ENCODE data around the gene GFRA1.

Gene GFRA1

DNA sequence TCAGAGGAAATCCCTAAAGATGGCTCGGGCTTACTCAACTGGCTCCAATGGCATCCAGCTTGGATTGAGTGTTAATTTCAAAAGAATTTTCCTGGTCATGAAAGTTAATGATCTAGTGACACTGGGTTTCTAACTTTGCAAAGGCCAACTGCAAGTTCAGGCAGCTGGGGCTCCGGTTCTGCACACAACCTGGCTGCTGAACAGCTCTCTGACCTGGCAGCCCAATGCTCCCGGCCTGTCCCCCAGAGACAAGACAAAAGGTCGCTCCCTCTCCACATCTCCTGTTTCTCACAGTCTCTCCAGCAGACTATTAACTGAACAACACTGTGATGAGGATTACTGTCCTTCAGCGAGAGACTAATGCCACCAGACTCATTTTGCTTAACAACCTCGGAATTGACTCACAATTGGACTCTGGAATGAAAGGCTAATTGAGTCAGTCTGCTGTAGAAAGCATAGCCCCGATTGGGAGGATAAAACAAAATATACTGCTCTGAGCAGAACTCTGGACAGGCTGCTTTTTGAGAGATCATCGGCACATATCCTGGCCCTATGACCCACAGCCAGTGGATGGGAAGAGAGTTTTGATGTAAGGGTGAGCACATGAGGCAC is 174.5 kb downstream of the GFRA1 start:
- Histone ChIP-seq H3K4me1 (ENCODE audit: control insufficient read depth, insufficient read depth, low read length) (no peaks in the 10 kb centered on the region), H3K9me3 (ENCODE audit: control insufficient read depth, low read length) (no peaks in the 10 kb centered on the region), H3K4me3 (ENCODE audit: low read length) (no peak overlapping the region), H3K9ac (ENCODE audit: low read length) (no peak overlapping the region), H3K36me3 (ENCODE audit: control insufficient read depth, insufficient read depth, low read length) (no peaks in the 10 kb centered on the region), H3K27me3 (ENCODE audit: control insufficient read depth, insufficient read depth, low read length) (no peaks in the 10 kb centered on the region)

DNA sequence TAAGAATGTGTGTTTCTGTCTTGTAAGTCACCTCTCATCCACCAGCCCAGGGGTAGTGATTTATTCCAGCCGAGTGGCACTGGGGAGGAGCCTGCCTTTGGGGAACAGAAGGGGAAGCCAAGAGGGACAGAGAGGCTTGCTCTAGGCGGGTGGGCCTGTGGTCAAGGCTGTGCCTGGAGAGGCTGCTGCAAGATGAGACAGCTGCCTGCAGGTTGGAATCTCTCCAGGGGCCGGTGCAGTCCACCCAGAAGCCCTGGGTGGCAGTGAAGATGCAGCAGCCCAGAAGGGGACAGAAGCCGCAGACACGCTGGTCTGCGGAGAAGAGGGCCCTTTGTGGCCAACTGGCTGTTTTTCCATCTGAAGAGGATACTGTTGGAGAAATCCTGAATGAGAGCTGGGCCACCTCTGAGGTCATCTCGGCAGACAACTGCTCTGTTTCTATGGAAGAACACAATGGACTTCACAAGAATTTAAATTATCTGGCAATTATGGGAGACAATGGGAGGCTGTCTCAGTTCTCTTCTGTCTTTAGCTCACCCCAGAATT is 175.7 kb downstream of the GFRA1 start:
- Histone ChIP-seq H3K9me3 (ENCODE audit: control insufficient read depth, low read length) (no peaks in the 10 kb centered on the region), H3K9ac (ENCODE audit: low read length) (no peak overlapping the region), H3K27me3 (ENCODE audit: control insufficient read depth, insufficient read depth, low read length) (no peaks in the 10 kb centered on the region), H3K36me3 (ENCODE audit: control insufficient read depth, insufficient read depth, low read length) (no peaks in the 10 kb centered on the region), H3K4me1 (ENCODE audit: control insufficient read depth, insufficient read depth, low read length) (no peaks in the 10 kb centered on the region), H3K4me3 (ENCODE audit: low read length) (no peak overlapping the region)

DNA sequence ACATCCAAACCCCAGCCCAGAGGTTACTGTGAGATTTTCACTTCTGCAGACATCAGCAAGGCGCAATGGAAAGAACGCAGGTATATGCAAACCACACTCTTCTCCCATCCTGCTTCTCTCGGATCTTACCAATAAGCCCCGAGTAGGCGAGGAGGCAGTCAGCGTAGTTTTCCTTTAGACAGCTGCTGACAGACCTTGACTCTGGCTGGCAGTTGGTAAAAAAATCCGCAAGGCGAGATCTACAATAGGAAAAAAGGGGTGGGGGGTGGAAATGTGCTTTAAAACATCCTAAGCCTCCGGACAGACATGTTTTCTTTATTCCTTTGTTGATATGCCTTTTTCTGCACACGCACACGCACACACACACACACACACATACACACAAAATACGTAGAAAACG is 176.5 kb downstream of the GFRA1 start:
- Histone ChIP-seq H3K9me3 (ENCODE audit: control insufficient read depth, low read length) (no peaks in the 10 kb centered on the region), H3K27me3 (ENCODE audit: control insufficient read depth, insufficient read depth, low read length) (no peaks in the 10 kb centered on the region), H3K9ac (ENCODE audit: low read length) (no peak overlapping the region), H3K4me3 (ENCODE audit: low read length) (no peak overlapping the region), H3K4me1 (ENCODE audit: control insufficient read depth, insufficient read depth, low read length) (no peaks in the 10 kb centered on the region), H3K36me3 (ENCODE audit: control insufficient read depth, insufficient read depth, low read length) (no peaks in the 10 kb centered on the region)

DNA sequence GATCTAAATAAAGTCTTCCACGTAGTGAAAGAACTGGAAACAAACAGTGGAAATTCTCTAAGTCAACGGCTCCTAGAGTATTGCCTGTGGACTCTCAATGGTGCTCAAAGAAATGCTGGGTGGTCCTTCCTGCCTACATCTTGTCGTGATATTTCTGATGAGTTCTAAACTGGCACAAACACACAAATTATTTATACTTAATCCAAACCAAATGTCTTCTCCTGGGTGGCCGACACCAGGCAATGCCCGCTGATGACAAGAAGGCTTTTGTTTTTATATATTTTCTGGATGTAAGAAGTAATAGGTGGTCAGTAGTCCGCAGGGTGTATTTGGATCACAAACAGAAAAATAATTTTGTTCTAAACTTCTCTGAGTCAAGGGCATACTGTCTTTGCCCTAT is 178.7 kb downstream of the GFRA1 start:
- Histone ChIP-seq H3K9me3 (ENCODE audit: control insufficient read depth, low read length) (no peaks in the 10 kb centered on the region), H3K27me3 (ENCODE audit: control insufficient read depth, insufficient read depth, low read length) (no peaks in the 10 kb centered on the region), H3K4me1 (ENCODE audit: control insufficient read depth, insufficient read depth, low read length) (no peaks in the 10 kb centered on the region), H3K4me3 (ENCODE audit: low read length) (no peak overlapping the region), H3K9ac (ENCODE audit: low read length) (no peak overlapping the region), H3K36me3 (ENCODE audit: control insufficient read depth, insufficient read depth, low read length) (no peaks in the 10 kb centered on the region)

DNA sequence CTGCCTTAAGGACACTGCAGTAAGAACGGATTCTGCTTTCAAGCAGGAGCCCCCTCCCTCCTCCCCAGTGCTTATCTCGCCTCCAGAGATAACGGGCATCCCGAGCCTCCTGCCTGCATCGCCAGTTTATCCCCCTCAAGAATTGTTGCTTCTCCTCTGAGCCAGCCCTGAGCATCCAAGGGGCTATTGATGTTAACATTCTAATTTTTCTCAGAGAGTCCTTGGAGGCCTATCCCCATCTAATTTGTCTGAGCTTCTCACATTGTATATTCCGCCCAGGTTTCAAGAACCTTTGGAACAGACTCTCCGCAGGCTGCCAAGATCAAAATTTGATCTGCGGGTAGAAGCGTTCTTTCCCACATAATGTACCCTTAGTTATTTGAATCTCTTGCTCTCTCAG is 180.0 kb downstream of the GFRA1 start:
- Histone ChIP-seq H3K9ac (ENCODE audit: low read length) (no peak overlapping the region), H3K27me3 (ENCODE audit: control insufficient read depth, insufficient read depth, low read length) (no peaks in the 10 kb centered on the region), H3K9me3 (ENCODE audit: control insufficient read depth, low read length) (no peaks in the 10 kb centered on the region), H3K4me1 (ENCODE audit: control insufficient read depth, insufficient read depth, low read length) (no peaks in the 10 kb centered on the region), H3K36me3 (ENCODE audit: control insufficient read depth, insufficient read depth, low read length) (no peaks in the 10 kb centered on the region), H3K4me3 (ENCODE audit: low read length) (no peak overlapping the region)

DNA sequence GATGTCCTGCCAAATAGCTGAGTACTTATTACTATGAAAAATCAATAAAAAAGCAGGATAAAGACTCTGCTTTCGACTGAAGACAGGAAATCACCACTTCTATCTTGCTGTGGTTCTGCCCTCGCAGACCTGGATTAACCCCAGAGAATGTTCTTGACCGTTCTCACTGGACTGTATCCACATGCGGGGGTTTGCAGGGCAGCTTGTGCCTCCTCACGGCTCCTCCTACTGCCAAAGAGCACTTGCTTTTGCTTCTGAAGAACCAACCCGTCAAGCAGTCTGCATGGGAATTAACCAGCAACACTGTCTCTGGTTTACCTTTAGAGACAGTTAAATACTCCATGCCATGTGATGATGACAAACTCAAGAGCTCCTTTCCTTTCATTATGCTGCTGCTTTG is 184.0 kb downstream of the GFRA1 start:
- Histone ChIP-seq H3K27me3 (ENCODE audit: control insufficient read depth, insufficient read depth, low read length) (no peaks in the 10 kb centered on the region), H3K4me1 (ENCODE audit: control insufficient read depth, insufficient read depth, low read length) (peaks cover 6% of the 10 kb centered on the region), H3K4me3 (ENCODE audit: low read length) (no peak overlapping the region), H3K36me3 (ENCODE audit: control insufficient read depth, insufficient read depth, low read length) (no peaks in the 10 kb centered on the region), H3K9ac (ENCODE audit: low read length) (no peak overlapping the region), H3K9me3 (ENCODE audit: control insufficient read depth, low read length) (no peaks in the 10 kb centered on the region)

DNA sequence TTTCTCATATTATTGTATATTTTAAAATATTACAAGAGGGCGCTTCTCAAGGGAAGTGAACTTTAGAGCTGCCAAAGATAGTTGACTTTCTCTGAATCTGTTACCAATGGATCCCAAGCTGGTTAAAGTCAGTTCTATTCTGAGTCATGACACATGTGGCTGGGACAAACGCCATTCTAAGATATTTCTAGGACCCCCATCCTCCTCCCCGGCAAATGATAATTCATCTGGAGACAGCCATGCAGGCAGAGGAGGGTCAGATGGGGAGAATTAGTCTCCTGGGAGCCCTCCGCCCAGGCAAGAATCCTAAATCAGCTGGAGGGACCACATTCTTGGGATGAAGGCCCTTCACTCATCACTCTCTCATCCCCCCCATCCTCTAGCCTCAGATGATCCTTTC is 187.7 kb downstream of the GFRA1 start:
- Histone ChIP-seq H3K9me3 (ENCODE audit: control insufficient read depth, low read length) (no peaks in the 10 kb centered on the region), H3K4me1 (ENCODE audit: control insufficient read depth, insufficient read depth, low read length) (peaks cover 6% of the 10 kb centered on the region), H3K9ac (ENCODE audit: low read length) (no peak overlapping the region), H3K36me3 (ENCODE audit: control insufficient read depth, insufficient read depth, low read length) (no peaks in the 10 kb centered on the region), H3K4me3 (ENCODE audit: low read length) (no peak overlapping the region), H3K27me3 (ENCODE audit: control insufficient read depth, insufficient read depth, low read length) (no peaks in the 10 kb centered on the region)

DNA sequence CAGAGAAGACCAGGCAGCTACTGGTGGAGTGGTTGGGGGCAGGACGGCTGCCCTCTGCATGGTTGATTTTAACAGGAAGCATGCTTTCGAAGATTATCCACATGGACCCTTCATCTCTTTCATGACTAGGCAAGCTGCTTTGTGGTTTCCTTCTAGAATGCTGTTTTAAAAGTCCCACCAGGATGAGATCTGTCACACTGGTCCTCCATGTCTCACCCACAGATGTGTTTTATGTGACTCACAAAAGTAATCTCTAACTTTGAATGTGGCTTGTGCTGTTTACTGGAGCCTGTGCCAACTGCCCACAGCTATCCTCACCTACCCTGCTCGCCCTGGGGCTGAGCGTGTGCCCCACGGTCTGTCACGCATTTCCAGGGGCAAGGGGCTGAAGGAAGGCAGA is 188.8 kb downstream of the GFRA1 start:
- Histone ChIP-seq H3K9ac (ENCODE audit: low read length) (no peak overlapping the region), H3K9me3 (ENCODE audit: control insufficient read depth, low read length) (no peaks in the 10 kb centered on the region), H3K4me3 (ENCODE audit: low read length) (no peak overlapping the region), H3K27me3 (ENCODE audit: control insufficient read depth, insufficient read depth, low read length) (no peaks in the 10 kb centered on the region), H3K36me3 (ENCODE audit: control insufficient read depth, insufficient read depth, low read length) (no peaks in the 10 kb centered on the region), H3K4me1 (ENCODE audit: control insufficient read depth, insufficient read depth, low read length) (peaks cover 6% of the 10 kb centered on the region)

DNA sequence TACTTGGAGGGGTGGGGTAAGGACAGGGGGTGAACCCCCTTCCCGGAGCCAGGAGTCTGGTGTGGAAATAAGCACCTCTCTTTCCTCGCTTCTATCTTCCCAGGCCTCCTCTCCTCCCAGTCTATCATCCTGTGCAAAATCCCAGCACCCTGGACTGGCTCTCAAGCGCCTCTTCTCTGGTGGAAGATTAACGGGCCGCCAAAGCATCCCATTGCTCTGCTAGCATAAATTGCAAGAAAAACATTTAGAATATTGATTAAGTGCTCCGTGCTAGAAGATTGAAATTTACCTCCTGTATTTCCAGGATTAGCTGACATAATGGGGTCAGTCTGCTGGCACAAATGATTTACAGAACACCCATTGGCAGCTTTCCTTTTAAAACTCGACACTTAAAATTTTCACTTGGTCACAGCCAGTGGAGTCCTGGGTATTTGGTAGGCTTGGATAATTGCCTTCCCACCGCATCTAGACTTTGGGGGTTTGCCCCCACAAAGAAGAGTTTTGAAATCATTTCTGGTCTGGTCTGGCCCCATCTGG is 189.7 kb downstream of the GFRA1 start:
- peaks cover 6% of the 10 kb centered on the region for H3K4me1 ChIP-seq (ENCODE audit: control insufficient read depth, insufficient read depth, low read length)
- H3K9me3 ChIP-seq (ENCODE audit: control insufficient read depth, low read length) = no peaks in the 10 kb centered on the region
- no peaks in the 10 kb centered on the region for H3K36me3 ChIP-seq (ENCODE audit: control insufficient read depth, insufficient read depth, low read length)
- H3K27me3 ChIP-seq (ENCODE audit: control insufficient read depth, insufficient read depth, low read length) = no peaks in the 10 kb centered on the region
- no peak overlapping the region for H3K4me3 ChIP-seq (ENCODE audit: low read length)
- no peak overlapping the region for H3K9ac ChIP-seq (ENCODE audit: low read length)

DNA sequence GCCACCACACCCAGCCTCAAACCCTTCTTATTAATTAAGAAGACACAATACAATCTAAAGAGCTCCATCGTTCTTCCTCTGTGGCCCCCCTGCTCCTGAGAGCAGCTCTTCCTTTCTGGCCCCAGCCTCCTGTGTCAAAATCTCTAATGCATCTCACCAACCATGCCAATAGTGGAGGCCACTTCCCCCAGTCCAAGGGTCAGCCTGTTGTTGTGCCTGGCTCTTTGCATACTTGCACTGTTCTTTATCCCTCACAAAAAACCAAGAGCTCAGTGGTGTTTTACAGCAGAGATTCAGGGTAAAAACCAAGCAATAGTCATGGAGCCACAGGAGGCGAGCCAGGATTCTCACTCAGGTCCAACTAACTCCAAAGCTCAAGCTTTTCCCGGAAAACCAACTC is 190.2 kb downstream of the GFRA1 start:
- Histone ChIP-seq H3K4me1 (ENCODE audit: control insufficient read depth, insufficient read depth, low read length) (peaks cover 6% of the 10 kb centered on the region), H3K4me3 (ENCODE audit: low read length) (no peak overlapping the region), H3K9me3 (ENCODE audit: control insufficient read depth, low read length) (no peaks in the 10 kb centered on the region), H3K9ac (ENCODE audit: low read length) (no peak overlapping the region), H3K36me3 (ENCODE audit: control insufficient read depth, insufficient read depth, low read length) (no peaks in the 10 kb centered on the region), H3K27me3 (ENCODE audit: control insufficient read depth, insufficient read depth, low read length) (no peaks in the 10 kb centered on the region)

DNA sequence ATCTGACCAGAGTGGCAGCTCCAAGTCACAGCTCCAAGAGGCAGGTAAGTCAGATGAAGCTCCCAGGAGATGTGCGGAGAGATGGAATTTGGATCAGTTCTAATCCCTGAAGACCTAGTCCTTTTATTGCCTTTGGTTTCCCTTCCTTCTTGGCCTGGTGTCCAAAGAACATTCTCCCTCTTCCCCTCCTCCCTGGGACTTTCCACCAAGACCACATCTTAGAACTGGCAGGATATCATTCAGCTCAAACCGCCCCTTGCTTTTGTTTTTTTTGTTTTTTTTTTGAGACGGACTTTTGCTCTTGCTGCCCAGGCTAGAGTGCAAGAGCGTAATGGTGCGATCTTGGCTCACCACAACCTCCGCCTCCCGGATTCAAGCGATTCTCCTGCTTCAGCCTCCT is 190.8 kb downstream of the GFRA1 start:
- H3K4me3 ChIP-seq (ENCODE audit: low read length) = no peak overlapping the region
- H3K36me3 ChIP-seq (ENCODE audit: control insufficient read depth, insufficient read depth, low read length) = no peaks in the 10 kb centered on the region

DNA sequence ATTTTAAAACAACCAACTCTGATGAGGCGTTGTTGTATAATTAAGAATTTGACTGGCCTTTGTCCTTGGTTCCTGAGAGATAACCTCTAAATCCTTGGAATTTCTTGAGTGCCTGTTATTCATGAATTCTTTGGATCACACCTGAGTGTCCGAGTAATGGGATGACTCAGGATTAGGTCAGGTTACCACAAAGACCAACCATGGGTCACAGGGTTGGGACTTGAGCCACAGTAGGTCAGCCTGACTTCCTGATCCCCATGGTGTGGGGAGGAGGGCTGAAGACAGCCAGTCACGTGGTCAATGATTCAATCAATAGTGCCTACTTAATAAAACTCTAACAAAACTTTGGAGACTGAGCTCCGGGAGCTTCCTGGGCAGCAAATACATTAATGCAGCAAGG is 192.5 kb downstream of the GFRA1 start:
- Histone ChIP-seq H3K9ac (ENCODE audit: low read length) (no peak overlapping the region), H3K27me3 (ENCODE audit: control insufficient read depth, insufficient read depth, low read length) (no peaks in the 10 kb centered on the region), H3K4me1 (ENCODE audit: control insufficient read depth, insufficient read depth, low read length) (no peaks in the 10 kb centered on the region), H3K9me3 (ENCODE audit: control insufficient read depth, low read length) (no peaks in the 10 kb centered on the region), H3K4me3 (ENCODE audit: low read length) (no peak overlapping the region), H3K36me3 (ENCODE audit: control insufficient read depth, insufficient read depth, low read length) (no peaks in the 10 kb centered on the region)

More for the DNA sequence above, 190.8 kb downstream of the GFRA1 start:
- H3K4me1 ChIP-seq (ENCODE audit: control insufficient read depth, insufficient read depth, low read length) = peaks cover 6% of the 10 kb centered on the region
- H3K9ac ChIP-seq (ENCODE audit: low read length) = no peak overlapping the region
- H3K9me3 ChIP-seq (ENCODE audit: control insufficient read depth, low read length) = no peaks in the 10 kb centered on the region
- no peaks in the 10 kb centered on the region for H3K27me3 ChIP-seq (ENCODE audit: control insufficient read depth, insufficient read depth, low read length)

DNA sequence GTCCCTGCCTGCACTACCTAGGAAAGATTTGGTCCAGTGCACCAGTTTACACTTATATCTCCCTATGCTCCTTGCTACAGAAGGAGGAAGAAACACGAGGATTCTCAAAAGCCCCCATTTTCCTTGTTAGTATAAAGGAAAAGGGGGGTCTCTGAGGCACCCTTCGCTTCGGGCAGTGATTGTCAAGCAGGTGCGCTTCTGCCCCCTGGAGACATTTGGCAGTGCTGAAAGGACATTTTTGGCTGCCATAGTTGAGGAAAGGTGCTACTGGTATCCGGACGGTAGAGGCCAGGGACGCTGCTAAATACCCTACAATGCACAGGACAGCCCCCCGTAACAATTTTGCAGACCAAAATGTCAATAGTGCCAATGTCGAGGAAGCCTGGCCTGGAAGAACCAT is 193.7 kb downstream of the GFRA1 start:
- H3K4me1 ChIP-seq (ENCODE audit: control insufficient read depth, insufficient read depth, low read length) = no peaks in the 10 kb centered on the region
- no peaks in the 10 kb centered on the region for H3K27me3 ChIP-seq (ENCODE audit: control insufficient read depth, insufficient read depth, low read length)
- H3K9me3 ChIP-seq (ENCODE audit: control insufficient read depth, low read length) = no peaks in the 10 kb centered on the region
- no peaks in the 10 kb centered on the region for H3K36me3 ChIP-seq (ENCODE audit: control insufficient read depth, insufficient read depth, low read length)
- no peak overlapping the region for H3K4me3 ChIP-seq (ENCODE audit: low read length)
- H3K9ac ChIP-seq (ENCODE audit: low read length) = no peak overlapping the region

Measured in mucosa of stomach (tissue), 1 donor.